NCI-H82 treated with DMSO at 0.1 percent for 48 hours (cell line): ENCODE results near the gene PLXNA4.

Experiments
- DNase-seq: peaks from one replicate; lab custom pipeline; 2025; ENCODE audit not compliant: unreplicated experiment; lab: John Stamatoyannopoulos, UW

PLXNA4 gene

GRCh38 chr7:132249256-132249971 is 326.9 kb downstream of the PLXNA4 start:
- DNase-seq, result peak; percentile 50

GRCh38 chr7:132248841-132249240 is 327.4 kb downstream of the PLXNA4 start:
- DNase-seq, result no peak

- DNase-seq, result no peak
Observed at GRCh38 chr7:132247995-132248618, 328.2 kb downstream of the PLXNA4 start.

- no peak for DNase-seq
Observed at GRCh38 chr7:132246591-132246990, 329.7 kb downstream of the PLXNA4 start.

GRCh38 chr7:132245539-132245938 is 330.7 kb downstream of the PLXNA4 start:
- no peak for DNase-seq

- peak; percentile 59 for DNase-seq
Observed at GRCh38 chr7:132244903-132245480, 331.3 kb downstream of the PLXNA4 start.

- DNase-seq, result no peak
Observed at GRCh38 chr7:132243463-132243862, 332.8 kb downstream of the PLXNA4 start.

- no peak for DNase-seq
Observed at GRCh38 chr7:132243051-132243450, 333.2 kb downstream of the PLXNA4 start.

- DNase-seq, result no peak
Observed at GRCh38 chr7:132242192-132242812, 334.0 kb downstream of the PLXNA4 start.

- DNase-seq, result no peak
Observed at GRCh38 chr7:132240821-132241422, 335.3 kb downstream of the PLXNA4 start.

- DNase-seq, result no peak
Observed at GRCh38 chr7:132240262-132240661, 336.0 kb downstream of the PLXNA4 start.

GRCh38 chr7:132239422-132239994 is 336.8 kb downstream of the PLXNA4 start:
- no peak for DNase-seq

- DNase-seq, result no peak
Observed at GRCh38 chr7:132234711-132235110, 341.6 kb downstream of the PLXNA4 start.

GRCh38 chr7:132232406-132232805 is 343.9 kb downstream of the PLXNA4 start:
- peak; percentile 87 for DNase-seq

- no peak for DNase-seq
Observed at GRCh38 chr7:132230462-132230861, 345.8 kb downstream of the PLXNA4 start.

- DNase-seq, result no peak
Observed at GRCh38 chr7:132228240-132228639, 348.0 kb downstream of the PLXNA4 start.

GRCh38 chr7:132226957-132227290 is 349.3 kb downstream of the PLXNA4 start:
- no peak for DNase-seq

- DNase-seq, result no peak
Observed at GRCh38 chr7:132226046-132226956, 350.0 kb downstream of the PLXNA4 start.

GRCh38 chr7:132225216-132226030 is 350.8 kb downstream of the PLXNA4 start:
- DNase-seq, result peak; percentile 73
